ENCODE data around the gene PFKP. TPM values are rescaled to one million over a fixed set of nuclear protein-coding genes. Genes with fewer than 3 reads are reported as not detected.
A peak's percentile ranks its signal among the peaks of the same experiment; 100 is the strongest.
"Not testable (repeated sequence)": the region's sequence is repeated elsewhere in the genome, so short reads cannot be mapped to it uniquely, and the experiment has no call there.

Gene PFKP
- total RNA-seq, 2 donors from 2014 or later, result 109 to 216 TPM

GRCh38 chr10:3045471-3046209 is 21.7 kb upstream of the PFKP start:
- peak; percentile 91 for DNase-seq (ENCODE audit: low spot score)
- intact Hi-C loops (cut with DNase I), result no loop called here

GRCh38 chr10:3046210-3046779 is 21.1 kb upstream of the PFKP start:
- intact Hi-C loops (cut with DNase I), result no loop called here

GRCh38 chr10:3046981-3047547 is 20.3 kb upstream of the PFKP start:
- intact Hi-C loops (cut with DNase I), result no loop called here
- DNase-seq (ENCODE audit: low spot score), result no peak

More at GRCh38 chr10:3046210-3046779, 21.1 kb upstream of the PFKP start:
- no peak for DNase-seq (ENCODE audit: low spot score)

- intact Hi-C loops (cut with DNase I), result no loop called here
- DNase-seq (ENCODE audit: low spot score), result no peak
These were observed 19.8 kb upstream of the PFKP start for GRCh38 chr10:3047596-3047995.

- DNase-seq (ENCODE audit: low spot score), result no peak
- intact Hi-C loops (cut with DNase I), result no loop called here
These were observed 19.0 kb upstream of the PFKP start for GRCh38 chr10:3048119-3049019.

- DNase-seq (ENCODE audit: low spot score), result no peak
- intact Hi-C loops (cut with DNase I), result no loop called here
These were observed 15.7 kb upstream of the PFKP start for GRCh38 chr10:3051692-3052091.

- intact Hi-C loops (cut with DNase I), result no loop called here
- no peak for DNase-seq (ENCODE audit: low spot score)
These were observed 14.2 kb upstream of the PFKP start for GRCh38 chr10:3053155-3053554.

GRCh38 chr10:3054183-3054850 is 13.0 kb upstream of the PFKP start:
- no peak for DNase-seq (ENCODE audit: low spot score)
- intact Hi-C loops (cut with DNase I), result no loop called here

GRCh38 chr10:3054851-3055199 is 12.5 kb upstream of the PFKP start:
- intact Hi-C loops (cut with DNase I), result no loop called here
- no peak for DNase-seq (ENCODE audit: low spot score)

GRCh38 chr10:3056280-3057037 is 10.9 kb upstream of the PFKP start:
- intact Hi-C loops (cut with DNase I), result no loop called here
- DNase-seq (ENCODE audit: low spot score), result no peak

- no peak for DNase-seq (ENCODE audit: low spot score)
- intact Hi-C loops (cut with DNase I), result no loop called here
These were observed 9.4 kb upstream of the PFKP start for GRCh38 chr10:3057946-3058345.

GRCh38 chr10:3059974-3060373 is 7.4 kb upstream of the PFKP start:
- DNase-seq (ENCODE audit: low spot score), result no peak
- intact Hi-C loops (cut with DNase I), result no loop called here

GRCh38 chr10:3060481-3060889 is 6.9 kb upstream of the PFKP start:
- intact Hi-C loops (cut with DNase I), result no loop called here
- no peak for DNase-seq (ENCODE audit: low spot score)

GRCh38 chr10:3061323-3061898 is 5.9 kb upstream of the PFKP start:
- not testable (repeated sequence) for DNase-seq (ENCODE audit: low spot score)

GRCh38 chr10:3062502-3063186 is 4.7 kb upstream of the PFKP start:
- intact Hi-C loops (cut with DNase I), result no loop called here
- no peak for DNase-seq (ENCODE audit: low spot score)

More at GRCh38 chr10:3061323-3061898, 5.9 kb upstream of the PFKP start:
- intact Hi-C loops (cut with DNase I), result not testable (repeated sequence)

GRCh38 chr10:3064423-3064822 is 2.9 kb upstream of the PFKP start:
- no peak for DNase-seq (ENCODE audit: low spot score)
- intact Hi-C loops (cut with DNase I), result no loop called here

- intact Hi-C loops (cut with DNase I), result no loop called here
- DNase-seq (ENCODE audit: low spot score), result no peak
These were observed 1.7 kb upstream of the PFKP start for GRCh38 chr10:3065622-3066021.
